ENCODE data around the gene IRF5. TPM values are rescaled to one million over a fixed set of nuclear protein-coding genes. Genes with fewer than 3 reads are reported as not detected.

Gene IRF5
- total RNA-seq, 2 experiments from 2014 or later, result 6.5 to 7.7 TPM

DNA sequence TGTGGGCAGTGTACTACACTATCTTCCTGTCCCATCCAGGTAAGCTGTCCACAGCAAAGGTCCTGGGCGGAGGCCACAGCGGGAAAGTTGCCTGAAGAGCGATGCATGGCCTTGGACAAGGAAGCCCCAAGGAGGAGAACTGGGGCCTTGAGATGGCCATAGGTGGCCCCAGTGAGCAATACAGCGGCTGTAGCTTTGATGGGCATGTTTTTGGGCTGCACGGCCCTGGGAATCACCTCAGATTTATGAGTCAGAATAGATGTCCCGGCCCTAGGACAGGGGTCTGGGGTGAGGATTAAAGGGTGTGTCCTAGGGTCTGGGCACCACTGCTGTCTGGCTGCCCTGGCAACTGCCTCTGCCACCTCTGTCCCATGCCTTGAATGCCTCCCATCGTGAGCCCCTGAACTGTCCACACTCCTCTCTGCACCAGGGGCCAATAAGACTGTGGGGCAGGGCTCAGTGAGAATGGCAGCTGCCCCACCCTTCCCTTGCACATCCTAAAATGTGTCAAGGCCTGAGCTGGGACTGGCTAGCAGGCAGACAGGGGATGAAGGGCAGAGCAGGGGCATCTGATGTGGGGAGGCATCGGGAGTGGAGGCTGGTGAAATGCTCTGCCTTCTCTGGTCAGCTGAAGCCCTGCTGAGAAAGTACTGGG lies 9.4 kb upstream of the IRF5 start:
- Mint-ChIP-seq H3K9me3 (no peaks in the 10 kb centered on the region), H3K4me1 (ENCODE audit: low read depth) (peaks cover 9% of the 10 kb centered on the region), H3K4me3 (no peak overlapping the region), H3K27ac (no peak overlapping the region), H3K27me3 (no peaks in the 10 kb centered on the region), H3K36me3 (ENCODE audit: low read depth) (no peaks in the 10 kb centered on the region)
- POLR2A ChIA-PET, result no interaction called here
- ATAC-seq (no peak), DNase-seq (no peak)
- CTCF ChIA-PET, result no interaction called here
- TF ChIP-seq CTCF (IDR thresholded peaks at IDR 0.05), result no peak
- intact Hi-C loops (cut with micrococcal nuclease), result no loop called here

- no peak for ATAC-seq
- no peaks in the 10 kb centered on the region for H3K9me3 Mint-ChIP-seq
- peaks cover 14% of the 10 kb centered on the region for H3K4me1 Mint-ChIP-seq (ENCODE audit: low read depth)
- TF ChIP-seq CTCF (IDR thresholded peaks at IDR 0.05), result no peak
- no peak overlapping the region for H3K4me3 Mint-ChIP-seq
- intact Hi-C loops (cut with micrococcal nuclease), result no loop called here
- ChIA-PET POLR2A (no interaction called here), CTCF (interaction anchor here (0.9 kb wide), 1 partner anchor 46 kb away, joined by 3 read pairs; no protein-coding TSS in a partner anchor)
- no peak overlapping the region for H3K27ac Mint-ChIP-seq
- H3K27me3 Mint-ChIP-seq, result no peaks in the 10 kb centered on the region
- no peaks in the 10 kb centered on the region for H3K36me3 Mint-ChIP-seq (ENCODE audit: low read depth)
- no peak for DNase-seq
These were observed 8.6 kb upstream of the IRF5 start for GRCh38 chr7:128928882-128929788.

DNA sequence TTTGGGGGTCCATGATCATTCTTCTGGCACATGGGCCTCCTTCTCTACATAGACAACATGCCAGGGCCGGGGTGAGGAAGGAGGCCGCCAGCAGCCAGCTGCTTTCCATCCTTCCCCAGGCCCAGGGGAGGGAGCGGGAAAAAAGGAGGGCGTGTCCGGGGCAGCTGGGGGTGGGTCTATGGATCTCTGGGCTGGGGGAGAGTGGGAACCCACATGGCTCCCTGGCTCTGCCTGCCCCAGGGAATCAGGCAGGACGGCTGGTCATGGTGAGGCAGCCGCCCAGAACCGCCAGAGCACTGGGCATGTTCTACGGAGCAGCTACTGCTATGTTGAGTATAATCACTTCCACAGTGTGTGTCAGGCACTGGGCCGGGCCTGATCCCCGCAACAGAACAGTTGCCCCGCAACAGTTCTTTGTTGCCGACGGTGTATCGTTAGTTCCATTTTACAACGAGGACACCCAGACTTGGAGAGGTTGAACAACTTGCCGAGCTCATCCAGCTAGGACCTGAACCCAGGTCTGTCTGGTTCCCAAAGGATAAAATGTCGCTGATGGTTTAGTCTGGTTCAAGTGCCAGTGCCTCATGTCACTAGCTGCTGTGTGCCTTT lies 6.4 kb upstream of the IRF5 start:
- Mint-ChIP-seq H3K4me3 (no peak overlapping the region), H3K27ac (no peak overlapping the region), H3K9me3 (no peaks in the 10 kb centered on the region), H3K4me1 (ENCODE audit: low read depth) (peaks cover 14% of the 10 kb centered on the region), H3K27me3 (peaks cover 5% of the 10 kb centered on the region), H3K36me3 (ENCODE audit: low read depth) (no peaks in the 10 kb centered on the region)
- POLR2A ChIA-PET, result no interaction called here
- intact Hi-C loops (cut with micrococcal nuclease), result no loop called here
- CTCF ChIA-PET, result interaction anchor here (0.7 kb wide), 1 partner anchor 20 kb away, joined by 3 read pairs; no protein-coding TSS in a partner anchor
- no peak for ATAC-seq
- no peak for DNase-seq
- no peak for TF ChIP-seq CTCF (IDR thresholded peaks at IDR 0.05)

DNA sequence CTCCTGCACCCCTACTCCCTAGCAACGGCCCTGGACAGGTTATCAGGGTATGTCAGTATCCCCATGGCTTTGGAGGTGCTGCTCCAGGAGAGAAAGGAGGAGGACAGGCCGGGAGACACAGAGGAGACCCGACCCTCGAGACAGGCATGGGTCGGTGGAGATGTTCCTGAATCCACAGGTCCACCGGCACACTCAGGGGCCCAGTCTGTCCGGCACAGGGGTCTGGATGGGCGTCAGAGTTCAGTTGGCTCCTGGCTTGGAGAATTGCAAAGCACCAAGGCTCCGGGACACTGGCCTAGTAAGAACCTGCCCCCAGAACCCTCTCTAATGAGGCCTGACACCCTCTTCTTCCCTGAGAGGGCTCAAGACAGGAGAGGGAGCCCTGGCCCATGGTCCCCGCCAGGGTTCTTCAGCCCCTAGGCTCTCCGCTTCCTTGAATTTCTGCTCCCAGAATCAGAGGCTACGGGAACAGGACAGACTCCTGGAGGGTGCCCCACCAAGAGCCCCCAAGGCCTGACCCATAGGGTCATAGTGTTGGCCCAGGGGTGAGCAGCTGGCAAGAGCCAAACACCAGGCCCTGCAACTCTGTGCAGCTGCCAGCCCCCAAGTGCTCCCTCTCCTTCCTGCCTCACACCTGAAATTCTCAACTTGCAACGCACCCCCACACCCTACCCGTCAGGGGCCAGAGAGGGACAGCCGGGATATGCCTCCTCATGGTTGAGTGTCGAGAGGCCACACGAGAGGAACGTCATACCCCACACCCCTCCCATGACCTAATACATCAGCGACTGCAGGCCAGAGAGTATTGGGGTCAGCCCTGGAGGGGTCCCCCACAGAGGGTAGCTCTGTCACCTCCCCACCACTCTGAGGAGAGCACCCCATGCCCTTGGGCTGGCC lies 5.5 kb upstream of the IRF5 start:
- ChIA-PET CTCF (interaction anchor here (0.6 to 1.9 kb wide), 3 partner anchors 15 to 287 kb away, joined by 3 to 7 read pairs (median 5); no protein-coding TSS in a partner anchor), POLR2A (interaction anchor here (0.6 to 0.8 kb wide), 2 partner anchors 12 to 122 kb away, joined by 4 read pairs; partner anchors contain the start of gene TNPO3)
- H3K36me3 Mint-ChIP-seq (ENCODE audit: low read depth), result no peaks in the 10 kb centered on the region
- intact Hi-C loops (cut with micrococcal nuclease), result no loop called here
- H3K4me1 Mint-ChIP-seq (ENCODE audit: low read depth), result peaks cover 19% of the 10 kb centered on the region
- H3K27me3 Mint-ChIP-seq, result peaks cover 11% of the 10 kb centered on the region
- H3K27ac Mint-ChIP-seq, result no peak overlapping the region
- ATAC-seq, result no peak
- no peak for TF ChIP-seq CTCF (IDR thresholded peaks at IDR 0.05)
- no peaks in the 10 kb centered on the region for H3K9me3 Mint-ChIP-seq
- no peak for DNase-seq
- no peak overlapping the region for H3K4me3 Mint-ChIP-seq
